ENCODE results near the gene SCUBE1.
A peak's percentile ranks its signal among the peaks of the same experiment; 100 is the strongest.

The SCUBE1 gene

GRCh38 chr22:43279867-43280522 is 63.2 kb downstream of the SCUBE1 start:
- Histone ChIP-seq H3K36me3 (ENCODE audit: insufficient read depth, low read length) (no peaks in the 10 kb centered on the region), H3K9me2 (replicated peaks; ENCODE audit: low read depth, low read length) (no peaks in the 10 kb centered on the region), H3K27me3 (ENCODE audit: insufficient read depth, low read length, poor library complexity, severe bottlenecking) (no peaks in the 10 kb centered on the region), H4K20me1 (ENCODE audit: insufficient read depth, low read length, poor library complexity, severe bottlenecking) (no peaks in the 10 kb centered on the region), H2AFZ (ENCODE audit: low read length) (no peak overlapping the region), H3K4me2 (ENCODE audit: low read depth, low read length, poor library complexity, severe bottlenecking) (no peak overlapping the region), H3K9me3 (ENCODE audit: insufficient read depth, low read depth, low read length) (no peaks in the 10 kb centered on the region), H3K4me3 (ENCODE audit: low read length, poor library complexity, severe bottlenecking) (no peak overlapping the region), H3K4me1 (ENCODE audit: insufficient read depth, low read length, poor library complexity, severe bottlenecking) (peaks cover 9% of the 10 kb centered on the region), H3K9ac (ENCODE audit: low read depth, low read length, poor library complexity, severe bottlenecking) (no peak overlapping the region), H3F3A (ENCODE audit: low read depth) (no peaks in the 10 kb centered on the region), H3K79me2 (ENCODE audit: insufficient read depth, low read length) (no peaks in the 10 kb centered on the region)
- TF ChIP-seq EZH2phosphoT487 (IDR thresholded peaks at IDR 0.05; ENCODE audit: borderline replicate concordance) (no peak), CTCF (conservative IDR thresholded peaks at IDR 0.05; ENCODE audit: low read length) (no peak)

GRCh38 chr22:43277987-43278601 is 65.1 kb downstream of the SCUBE1 start:
- peak overlapping the region; percentile 54; the same call in 1 of the 2 replicates for H2AFZ ChIP-seq (ENCODE audit: low read length)
- no peak overlapping the region for H3K4me2 ChIP-seq (ENCODE audit: low read depth, low read length, poor library complexity, severe bottlenecking)
- no peak overlapping the region for H3K9ac ChIP-seq (ENCODE audit: low read depth, low read length, poor library complexity, severe bottlenecking)

GRCh38 chr22:43277091-43277490 is 66.1 kb downstream of the SCUBE1 start:
- Histone ChIP-seq H2AFZ (ENCODE audit: low read length) (no peak overlapping the region), H3K9me3 (ENCODE audit: insufficient read depth, low read depth, low read length) (no peaks in the 10 kb centered on the region), H3K9me2 (replicated peaks; ENCODE audit: low read depth, low read length) (no peaks in the 10 kb centered on the region), H3K9ac (ENCODE audit: low read depth, low read length, poor library complexity, severe bottlenecking) (no peak overlapping the region), H3F3A (ENCODE audit: low read depth) (no peaks in the 10 kb centered on the region), H3K27me3 (ENCODE audit: insufficient read depth, low read length, poor library complexity, severe bottlenecking) (no peaks in the 10 kb centered on the region), H3K4me1 (ENCODE audit: insufficient read depth, low read length, poor library complexity, severe bottlenecking) (peaks cover 9% of the 10 kb centered on the region), H3K36me3 (ENCODE audit: insufficient read depth, low read length) (no peaks in the 10 kb centered on the region), H3K4me2 (ENCODE audit: low read depth, low read length, poor library complexity, severe bottlenecking) (no peak overlapping the region), H3K4me3 (ENCODE audit: low read length, poor library complexity, severe bottlenecking) (no peak overlapping the region), H3K79me2 (ENCODE audit: insufficient read depth, low read length) (no peaks in the 10 kb centered on the region), H4K20me1 (ENCODE audit: insufficient read depth, low read length, poor library complexity, severe bottlenecking) (no peaks in the 10 kb centered on the region)
- TF ChIP-seq EZH2phosphoT487 (IDR thresholded peaks at IDR 0.05; ENCODE audit: borderline replicate concordance) (no peak), CTCF (conservative IDR thresholded peaks at IDR 0.05; ENCODE audit: low read length) (no peak)

More at GRCh38 chr22:43277987-43278601, 65.1 kb downstream of the SCUBE1 start:
- no peaks in the 10 kb centered on the region for H3K79me2 ChIP-seq (ENCODE audit: insufficient read depth, low read length)
- no peaks in the 10 kb centered on the region for H3K9me3 ChIP-seq (ENCODE audit: insufficient read depth, low read depth, low read length)
- no peaks in the 10 kb centered on the region for H4K20me1 ChIP-seq (ENCODE audit: insufficient read depth, low read length, poor library complexity, severe bottlenecking)
- H3F3A ChIP-seq (ENCODE audit: low read depth): no peaks in the 10 kb centered on the region
- H3K36me3 ChIP-seq (ENCODE audit: insufficient read depth, low read length): no peaks in the 10 kb centered on the region
- no peak for TF ChIP-seq CTCF (conservative IDR thresholded peaks at IDR 0.05; ENCODE audit: low read length)
- H3K27me3 ChIP-seq (ENCODE audit: insufficient read depth, low read length, poor library complexity, severe bottlenecking): no peaks in the 10 kb centered on the region
- no peak overlapping the region for H3K4me3 ChIP-seq (ENCODE audit: low read length, poor library complexity, severe bottlenecking)
- H3K4me1 ChIP-seq (ENCODE audit: insufficient read depth, low read length, poor library complexity, severe bottlenecking): peaks cover 9% of the 10 kb centered on the region
- H3K9me2 ChIP-seq (replicated peaks; ENCODE audit: low read depth, low read length): no peaks in the 10 kb centered on the region

All from Loucy (cell line).